ENCODE results near the gene DCST1.

- TF ChIP-seq CTCF (IDR thresholded peaks at IDR 0.05) (no peak), POLR2A (IDR thresholded peaks at IDR 0.05; ENCODE audit: low read depth) (no peak), EP300 (IDR thresholded peaks at IDR 0.05) (no peak), POLR2AphosphoS5 (IDR thresholded peaks at IDR 0.05) (no peak)
Measured at GRCh38 chr1:155038602-155039307, 5.1 kb downstream of the DCST1 start.

Measured in esophagus muscularis mucosa (tissue), 4 donors.